GM19395 (cell line): ENCODE data around the gene BTBD18.

Experiments
- ATAC-seq: cut with Tn5 transposase; IDR thresholded peaks from one replicate; pipeline ENCODE4 v1.9.1; 2021; ENCODE audit warnings: mild to moderate bottlenecking, moderate library complexity; ENCODE audit not compliant: unreplicated experiment

BTBD18 gene

GRCh38 chr11:57751676-57752253 lies at the start of gene BTBD18:
Gene BTBD18, minus strand, starts transcription at chr11:57751819. Its CDS starts 631 bp downstream, at chr11:57751188.
- no peak for ATAC-seq

DNA sequence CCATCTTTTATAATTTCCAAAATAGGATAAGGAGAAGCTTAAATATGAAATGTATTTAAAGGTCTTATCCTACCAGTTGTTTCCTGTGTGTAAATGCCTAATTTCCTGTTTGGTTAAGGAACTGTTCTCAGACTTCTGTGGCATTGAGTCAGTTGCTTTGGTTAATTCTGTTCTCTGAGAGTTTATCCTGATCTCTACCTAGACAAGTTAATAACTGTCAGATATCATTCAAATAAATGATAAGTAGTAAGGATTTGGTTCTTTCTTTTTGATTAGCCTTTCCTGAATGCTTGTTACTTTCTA lies 49.5 kb upstream of the BTBD18 start:
- no peak for ATAC-seq

DNA sequence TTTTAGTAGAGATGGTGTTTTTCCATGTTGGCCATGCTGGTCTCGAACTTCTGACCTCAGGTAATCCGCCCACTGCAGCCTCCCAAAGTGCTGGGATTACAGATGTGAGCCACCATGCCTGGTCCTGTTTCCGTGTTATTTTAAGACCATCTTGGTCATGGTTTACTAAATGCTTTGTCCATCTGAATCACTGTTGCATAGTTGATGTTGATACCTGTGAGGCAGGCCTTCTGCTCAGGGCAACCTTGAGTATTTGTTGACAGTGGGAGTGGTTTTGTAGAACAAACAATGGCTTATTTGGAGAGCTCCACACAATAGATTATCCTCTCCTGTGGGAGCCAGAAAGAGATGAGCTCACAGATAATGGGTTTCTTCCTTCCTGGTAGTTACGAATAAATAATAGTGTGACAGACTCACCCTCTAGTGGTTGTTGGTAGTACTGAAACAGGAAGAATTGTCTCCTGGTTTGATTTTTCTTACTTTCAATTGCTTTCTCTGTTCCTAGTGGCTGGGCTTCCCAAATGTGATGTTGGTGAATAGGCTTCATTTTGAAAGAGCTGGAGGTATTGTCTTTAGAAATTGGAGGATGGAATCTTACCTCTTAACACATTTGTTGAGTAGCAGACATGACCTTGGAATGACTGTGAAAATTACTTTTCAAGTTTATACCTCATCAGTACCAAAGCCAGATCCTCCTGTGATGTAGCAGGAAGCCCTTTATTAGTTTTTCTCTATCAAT lies 49.0 kb upstream of the BTBD18 start:
- ATAC-seq, result peak; percentile 90

DNA sequence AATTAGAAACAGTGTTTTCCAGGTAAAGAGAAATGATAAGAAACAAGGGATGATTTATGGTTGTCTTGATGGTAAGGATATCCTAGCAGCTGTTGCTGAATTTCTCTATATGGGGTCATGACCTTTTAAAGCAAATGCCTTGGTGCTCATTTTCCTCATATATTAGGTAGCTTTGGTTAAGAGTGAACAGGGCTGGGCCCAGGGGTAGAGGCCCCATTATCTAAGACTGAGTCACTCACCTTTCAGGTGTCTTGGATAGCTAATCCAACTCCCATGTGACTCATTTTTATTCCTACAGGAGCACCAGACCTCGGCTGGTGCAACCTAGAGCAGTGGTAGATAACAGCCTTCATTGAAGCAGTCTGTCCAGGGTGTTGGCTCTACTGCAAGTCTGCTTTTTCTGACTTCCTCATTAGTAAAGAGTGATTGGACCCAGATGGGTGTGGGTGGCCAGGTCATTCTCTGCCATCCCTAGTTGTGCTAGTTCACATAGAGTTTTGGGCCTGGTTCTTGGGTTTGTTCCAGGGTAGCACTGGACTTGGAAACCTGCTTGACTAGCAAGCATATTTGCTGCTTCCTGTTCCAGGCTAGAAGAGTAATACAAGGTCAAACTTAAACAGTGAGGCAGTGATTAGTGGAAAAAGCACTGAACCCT lies 47.4 kb upstream of the BTBD18 start:
- no peak for ATAC-seq

DNA sequence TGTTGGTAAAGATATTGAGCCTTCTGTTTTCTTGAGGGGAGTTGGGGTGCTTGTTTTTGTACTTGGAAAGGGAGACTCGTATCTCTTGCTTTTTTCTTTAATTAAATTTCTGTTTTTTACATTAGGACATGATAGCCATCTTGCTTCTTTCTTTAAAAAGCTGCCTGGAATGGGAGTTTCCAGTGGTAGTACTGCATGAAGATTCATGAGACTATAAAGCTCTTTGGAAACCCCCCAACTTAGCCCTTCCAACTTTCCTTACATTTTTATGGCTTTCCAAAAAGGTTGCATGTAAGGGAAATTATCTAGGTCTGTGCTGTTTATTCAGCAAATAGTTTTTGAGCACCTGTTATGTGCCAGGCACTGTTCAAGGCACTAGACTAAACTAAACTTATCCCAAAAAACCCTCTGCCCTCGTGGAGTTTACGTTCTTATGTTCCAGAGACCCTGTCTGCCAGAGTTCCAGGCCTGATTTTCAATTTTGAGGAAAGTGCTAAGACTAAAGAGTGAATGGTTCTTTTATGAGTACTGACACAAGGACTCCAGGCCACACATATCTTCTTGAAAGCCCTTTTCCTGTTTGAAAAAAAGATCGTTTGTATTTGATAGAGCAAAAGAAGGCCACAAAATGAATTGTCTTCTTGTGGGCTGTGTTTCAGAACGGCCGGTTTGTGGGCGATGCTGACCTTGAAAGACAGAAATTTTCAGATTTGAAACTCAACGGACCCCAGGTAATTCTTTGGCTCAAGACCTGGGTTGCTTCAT lies 41.9 kb upstream of the BTBD18 start:
- ATAC-seq, result no peak

GRCh38 chr11:57792870-57793269 lies 41.3 kb upstream of the BTBD18 start:
- ATAC-seq, result peak; percentile 30

GRCh38 chr11:57792060-57792541 lies 40.5 kb upstream of the BTBD18 start:
- ATAC-seq, result peak; percentile 86

GRCh38 chr11:57791321-57792059 lies 39.9 kb upstream of the BTBD18 start:
- ATAC-seq, result no peak

DNA sequence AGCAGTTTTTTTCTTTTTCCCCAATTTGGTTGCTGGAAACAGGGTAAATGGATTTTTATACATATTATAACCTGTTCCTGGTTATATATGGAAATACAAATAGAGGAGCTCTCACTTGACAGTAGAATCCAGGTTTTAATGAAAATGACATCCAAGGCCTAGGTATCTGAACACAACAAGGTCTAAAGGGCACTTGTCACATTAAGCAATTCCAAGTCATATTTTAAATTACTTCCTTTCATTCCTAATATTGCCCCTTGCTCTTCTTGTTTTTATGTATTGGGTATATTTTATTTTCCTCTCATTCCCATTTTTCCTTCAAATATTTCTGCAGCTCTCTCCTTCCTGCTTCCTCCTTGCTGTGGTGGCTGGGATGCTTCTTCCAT lies 37.1 kb upstream of the BTBD18 start:
- ATAC-seq, result no peak

GRCh38 chr11:57787920-57788702 lies 36.5 kb upstream of the BTBD18 start:
- ATAC-seq, result no peak

DNA sequence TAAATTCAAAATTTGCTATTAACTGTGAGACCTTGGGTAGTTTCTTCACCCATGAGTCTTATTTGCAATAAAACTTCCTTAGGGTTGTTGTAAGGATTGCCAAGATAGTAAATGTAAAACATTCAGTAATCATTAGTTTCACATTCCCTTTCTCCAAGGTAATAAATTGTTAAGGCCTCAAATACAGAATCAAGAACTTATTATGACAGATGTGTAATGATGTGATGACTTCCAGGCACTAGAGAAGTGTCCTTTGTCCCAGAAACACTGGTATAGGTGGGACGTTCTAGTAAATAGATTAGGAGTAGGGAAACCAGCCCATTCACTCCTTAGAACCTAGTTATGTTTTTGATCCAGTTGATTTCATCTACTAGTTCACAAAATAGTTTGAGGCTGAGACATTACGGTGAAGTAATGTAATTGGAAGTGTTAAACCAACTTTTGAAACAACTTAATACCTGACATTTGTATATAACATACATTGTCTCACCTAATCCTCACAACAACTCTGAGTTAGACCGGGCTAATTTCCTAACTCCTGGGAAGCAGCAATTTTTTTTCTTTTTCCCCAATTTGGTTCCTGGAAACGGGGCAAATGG lies 35.5 kb upstream of the BTBD18 start:
- ATAC-seq, result no peak

- ATAC-seq, result no peak
These were observed 34.8 kb upstream of the BTBD18 start for GRCh38 chr11:57786436-57786835.

DNA sequence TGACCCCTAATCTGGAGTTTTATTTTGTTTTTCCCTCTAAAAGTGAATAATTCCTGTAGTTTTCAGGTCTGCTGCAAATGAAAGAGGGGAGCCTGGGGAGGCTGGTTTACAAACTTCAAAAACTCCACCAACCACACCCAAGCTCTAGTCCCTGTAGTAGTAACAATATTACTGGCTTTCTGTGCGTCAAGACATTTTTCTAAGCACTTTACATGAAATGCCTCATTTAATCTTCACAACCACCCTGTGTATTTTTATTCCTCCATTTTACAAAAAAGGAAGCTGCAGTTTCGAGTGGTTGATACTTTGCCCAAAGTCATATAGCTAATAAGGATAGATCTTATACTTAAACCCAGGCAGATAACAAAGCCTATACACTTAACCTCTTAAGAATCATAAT lies 33.5 kb upstream of the BTBD18 start:
- peak; percentile 63 for ATAC-seq

- ATAC-seq, result no peak
These were observed 29.9 kb upstream of the BTBD18 start for GRCh38 chr11:57781529-57781943.

- ATAC-seq, result no peak
These were observed 27.7 kb upstream of the BTBD18 start for GRCh38 chr11:57779276-57779675.

- no peak for ATAC-seq
These were observed 26.9 kb upstream of the BTBD18 start for GRCh38 chr11:57778318-57779037.

DNA sequence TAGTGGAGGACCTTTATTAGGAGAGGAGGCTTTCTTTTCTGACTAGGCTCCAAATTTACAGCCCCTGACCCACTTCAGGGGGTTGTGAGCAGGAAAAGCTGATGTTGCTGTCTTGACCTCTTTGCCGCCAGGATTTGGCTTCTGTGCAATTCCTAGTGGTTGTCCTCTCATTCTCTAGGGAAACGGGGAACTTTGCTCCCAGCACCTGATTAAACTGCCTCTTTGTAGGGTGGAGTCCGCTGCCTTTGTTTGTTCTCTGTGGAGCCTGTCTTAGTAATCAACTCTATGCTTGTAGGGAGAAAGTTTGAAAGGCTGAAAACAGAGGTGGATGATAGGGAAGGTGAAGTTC lies 26.3 kb upstream of the BTBD18 start:
- no peak for ATAC-seq

DNA sequence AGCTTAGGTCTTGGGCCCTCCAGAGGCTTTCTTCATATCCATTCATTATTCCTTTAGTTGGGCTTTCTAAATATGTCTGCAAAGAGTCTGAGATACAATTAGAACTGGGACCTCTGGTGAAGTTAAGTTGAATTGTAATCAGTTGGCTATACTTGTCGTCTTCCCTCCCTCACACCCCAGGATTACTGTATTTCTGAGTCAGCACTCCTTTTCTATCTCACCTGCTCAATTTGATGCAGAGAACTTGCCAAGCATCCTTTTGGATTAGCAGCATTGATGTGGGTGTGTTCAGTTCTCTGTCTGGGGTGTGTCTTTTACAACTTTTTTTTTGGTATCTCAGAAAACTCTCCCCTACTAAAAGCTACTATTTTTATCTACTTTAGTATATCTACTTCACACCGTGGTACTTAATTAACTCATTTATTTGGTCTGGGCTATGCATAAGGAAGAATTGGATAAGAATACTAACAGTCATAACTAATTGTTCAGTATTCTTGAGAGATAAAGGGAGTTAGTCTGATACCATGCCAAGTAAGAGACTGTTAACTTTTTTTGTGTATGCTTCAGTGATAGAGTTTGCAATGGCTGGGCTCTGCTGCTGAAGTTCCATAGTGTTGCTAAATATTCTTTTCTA lies 25.1 kb upstream of the BTBD18 start:
- no peak for ATAC-seq
